ENCODE measurements around the gene LCP2. TPM values are rescaled to one million over a fixed set of nuclear protein-coding genes. Genes with fewer than 3 reads are reported as not detected.

The LCP2 gene
- total RNA-seq, 1 experiment from 2014 or later: 0.36 TPM

GRCh38 chr5:170267431-170268152 is 30.0 kb downstream of the LCP2 start:
- ChIA-PET CTCF (interaction anchor here (0.8 to 1.4 kb wide), 6 partner anchors 9 to 257 kb away, joined by 3 to 5 read pairs (median 3); no protein-coding TSS in a partner anchor), POLR2A (no interaction called here)
- peaks cover 22% of the 10 kb centered on the region for H3K27me3 ChIP-seq (ENCODE audit: control insufficient read depth, insufficient read depth, low read length)
- no peak overlapping the region for H3K27ac ChIP-seq (ENCODE audit: low read length)
- DNase-seq (ENCODE audit: low read depth, low spot score) (peak; percentile 48), ATAC-seq (peak; percentile 92)
- no peak overlapping the region for H3K4me3 ChIP-seq (ENCODE audit: low read depth in 2 of 2, low read length in 2 of 2)
- in situ Hi-C loops (cut with HindIII; ENCODE audit: low pct_unique_long_range_greater_than_20kb, low sequenced_read_pairs): no loop called here
- no TSS peak for BruUV-seq (replicated peaks)
- H3K4me1 ChIP-seq (ENCODE audit: control insufficient read depth, insufficient read depth, low read length): peaks cover 6% of the 10 kb centered on the region; the same call in 1 of the 2 replicates
- no peaks in the 10 kb centered on the region for H3K9me3 ChIP-seq (ENCODE audit: control insufficient read depth, insufficient read depth, low read depth, low read length)
- no peaks in the 10 kb centered on the region for H3K36me3 ChIP-seq (ENCODE audit: control insufficient read depth, insufficient read depth, low read length)
- intact Hi-C loops (cut with micrococcal nuclease; ENCODE audit: unreplicated experiment): loop anchor here (2.0 to 5.0 kb wide), 2 partner anchors 153 to 355 kb away; no protein-coding TSS in a partner anchor
- TF ChIP-seq SIN3A (IDR thresholded peaks at IDR 0.05; ENCODE audit: borderline replicate concordance, insufficient read depth, low read depth, low read length): no peak
- TF ChIP-seq TCF7L2 (IDR thresholded peaks at IDR 0.05; ENCODE audit: low read depth, low read length): no peak
- TF ChIP-seq POLR2AphosphoS5 (IDR thresholded peaks at IDR 0.05; ENCODE audit: low read depth, low read length): no peak
- TF ChIP-seq REST (IDR thresholded peaks at IDR 0.05; ENCODE audit: insufficient read depth in 1 of 2, low read depth in 2 of 2, low read length in 1 of 2): no peak
- TF ChIP-seq CTCF (IDR thresholded peaks at IDR 0.05): peak; percentile 92

GRCh38 chr5:170266570-170267381 is 30.8 kb downstream of the LCP2 start:
- Histone ChIP-seq H3K4me3 (ENCODE audit: low read depth in 2 of 2, low read length in 2 of 2) (no peak overlapping the region), H3K4me1 (ENCODE audit: control insufficient read depth, insufficient read depth, low read length) (peaks cover 6% of the 10 kb centered on the region; the same call in 1 of the 2 replicates), H3K27me3 (ENCODE audit: control insufficient read depth, insufficient read depth, low read length) (peaks cover 22% of the 10 kb centered on the region), H3K27ac (ENCODE audit: low read length) (no peak overlapping the region), H3K36me3 (ENCODE audit: control insufficient read depth, insufficient read depth, low read length) (no peaks in the 10 kb centered on the region), H3K9me3 (ENCODE audit: control insufficient read depth, insufficient read depth, low read depth, low read length) (no peaks in the 10 kb centered on the region)
- DNase-seq (ENCODE audit: low read depth, low spot score) (no peak), ATAC-seq (peak; percentile 33; the same call in 1 of the 2 replicates)
- TF ChIP-seq POLR2AphosphoS5 (IDR thresholded peaks at IDR 0.05; ENCODE audit: low read depth, low read length): no peak
- no peak for TF ChIP-seq TCF7L2 (IDR thresholded peaks at IDR 0.05; ENCODE audit: low read depth, low read length)
- TF ChIP-seq CTCF (IDR thresholded peaks at IDR 0.05): no peak
- no peak for TF ChIP-seq SIN3A (IDR thresholded peaks at IDR 0.05; ENCODE audit: borderline replicate concordance, insufficient read depth, low read depth, low read length)
- TF ChIP-seq REST (IDR thresholded peaks at IDR 0.05; ENCODE audit: insufficient read depth in 1 of 2, low read depth in 2 of 2, low read length in 1 of 2): no peak
- POLR2A ChIA-PET: no interaction called here
- in situ Hi-C loops (cut with HindIII; ENCODE audit: low pct_unique_long_range_greater_than_20kb, low sequenced_read_pairs): no loop called here
- no TSS peak for BruUV-seq (replicated peaks)
- intact Hi-C loops (cut with micrococcal nuclease; ENCODE audit: unreplicated experiment): loop anchor here (5.0 kb wide), 1 partner anchor 356 kb away; no protein-coding TSS in a partner anchor
- CTCF ChIA-PET: interaction anchor here (0.7 to 1.7 kb wide), 9 partner anchors 10 to 256 kb away, joined by 3 to 9 read pairs (median 4); partner anchors contain the start of gene LCP2

All from Panc1 (cell line).